CD14-positive monocyte (primary cell): ENCODE data around the gene BFAR. TPM values are rescaled to one million over a fixed set of nuclear protein-coding genes. Genes with fewer than 3 reads are reported as not detected.
"Not testable (repeated sequence)": the region's sequence is repeated elsewhere in the genome, so short reads cannot be mapped to it uniquely, and the experiment has no call there.

ENCODE experiments used
- DNase-seq, 3 donors: peaks; one replicate each; pipeline ENCODE4 v3.0.0-alpha.2; 2011 to 2022
- H2AFZ ChIP-seq: 2 replicates; pipeline ENCODE4 v1.6.0; 2012; ENCODE audit warnings: mild to moderate bottlenecking, low read depth, low read length, inconsistent platforms; ENCODE audit not compliant: insufficient read depth, poor library complexity, severe bottlenecking
- H3K27ac ChIP-seq, 2 donors: 1 replicate in 1 of 2; 2 replicates in 1 of 2; pipeline ENCODE4 v1.5.1; 2012 to 2013; ENCODE audit warnings: low read length in 2 of 2, control low read depth in 1 of 2, inconsistent platforms in 1 of 2, low read depth in 1 of 2, mild to moderate bottlenecking in 1 of 2
- H3K27me3 ChIP-seq, 2 donors: one replicate each; pipeline versions ENCODE4 v1.6.0 to v1.6.1; 2011 to 2013; ENCODE audit warnings: low read length in 2 of 2; ENCODE audit not compliant: control insufficient read depth in 2 of 2, insufficient read depth in 2 of 2
- H3K36me3 ChIP-seq, 2 donors: replicated peaks in 1 of 2; 1 replicate in 1 of 2; 2 replicates in 1 of 2; pipeline versions ENCODE4 v1.5.1 to v1.6.1; 2012 to 2013; ENCODE audit warnings: low read length in 2 of 2, control low read depth in 1 of 2, inconsistent platforms in 1 of 2, mild to moderate bottlenecking in 1 of 2; ENCODE audit not compliant: insufficient read depth in 2 of 2, control insufficient read depth in 1 of 2
- H3K4me1 ChIP-seq, 2 donors: 1 replicate in 1 of 2; 2 replicates in 1 of 2; pipeline versions ENCODE4 v1.5.1 to v1.6.1; 2012 to 2013; ENCODE audit warnings: low read length in 2 of 2, control low read depth in 1 of 2, inconsistent platforms in 1 of 2, mild to moderate bottlenecking in 1 of 2, moderate library complexity in 1 of 2; ENCODE audit not compliant: insufficient read depth in 2 of 2, control insufficient read depth in 1 of 2
- H3K4me2 ChIP-seq: replicated peaks from 2 replicates; pipeline ENCODE3; 2012; ENCODE audit warnings: low read length, moderate library complexity, mild to moderate bottlenecking; ENCODE audit not compliant: poor library complexity, severe bottlenecking; ENCODE audit errors: extremely low read depth
- H3K4me3 ChIP-seq, 3 experiments: fragments of 200-600 bp in 1 of 3; sonication (generic) in 1 of 3; replicated peaks in 1 of 3; 1 replicate in 2 of 3; 2 replicates in 1 of 3; pipeline ENCODE4 v1.5.1; 2011 to 2013; ENCODE audit warnings: low read length in 3 of 3, mild to moderate bottlenecking in 3 of 3, control low read depth in 2 of 3, low read depth in 2 of 3, inconsistent platforms in 1 of 3, moderate library complexity in 1 of 3
- H3K79me2 ChIP-seq: 2 replicates; pipeline ENCODE4 v1.6.0; 2012; ENCODE audit warnings: mild to moderate bottlenecking, control low read depth, inconsistent platforms, low read length, moderate library complexity; ENCODE audit not compliant: insufficient read depth
- H3K9ac ChIP-seq: 2 replicates; pipeline ENCODE4 v1.6.0; 2017; ENCODE audit warnings: low read length, mild to moderate bottlenecking; ENCODE audit not compliant: insufficient read depth, poor library complexity, severe bottlenecking
- H3K9me3 ChIP-seq, 2 donors: replicated peaks in 1 of 2; 1 replicate in 1 of 2; 2 replicates in 1 of 2; pipeline versions ENCODE4 v1.5.1 to v1.6.1; 2012 to 2013; ENCODE audit warnings: low read length in 2 of 2, control low read depth in 1 of 2; ENCODE audit not compliant: control insufficient read depth in 1 of 2, insufficient read depth in 1 of 2
- H4K20me1 ChIP-seq: 2 replicates; pipeline ENCODE4 v1.6.0; 2012; ENCODE audit warnings: mild to moderate bottlenecking, low read length, control low read depth, moderate library complexity; ENCODE audit not compliant: insufficient read depth
- H3K27ac Mint-ChIP-seq, 7 donors: one replicate each; pipeline ENCODE4 v1.8.0; 2020; ENCODE audit warnings: mild to moderate bottlenecking in 7 of 7, mixed read lengths in 7 of 7, moderate library complexity in 6 of 7, inconsistent platforms in 2 of 7
- H3K27me3 Mint-ChIP-seq, 3 donors: one replicate each; pipeline ENCODE4 v1.8.0; 2021 to 2022; ENCODE audit warnings: low read depth in 3 of 3, mild to moderate bottlenecking in 3 of 3, mixed read lengths in 3 of 3, moderate library complexity in 3 of 3, inconsistent platforms in 1 of 3
- H3K36me3 Mint-ChIP-seq, 2 donors: one replicate each; pipeline ENCODE4 v1.8.0; 2020; ENCODE audit warnings: mixed read lengths in 2 of 2, inconsistent platforms in 1 of 2, mild to moderate bottlenecking in 1 of 2
- H3K4me1 Mint-ChIP-seq: one replicate; pipeline ENCODE4 v1.8.0; 2020; ENCODE audit warnings: mild to moderate bottlenecking, mixed read lengths
- H3K4me3 Mint-ChIP-seq, 2 donors: one replicate each; pipeline ENCODE4 v1.8.0; 2020; ENCODE audit warnings: mild to moderate bottlenecking in 2 of 2, mixed read lengths in 2 of 2, moderate library complexity in 1 of 2
- H3K9me3 Mint-ChIP-seq, 7 donors: one replicate each; pipeline ENCODE4 v1.8.0; 2020 to 2022; ENCODE audit warnings: mixed read lengths in 7 of 7, mild to moderate bottlenecking in 6 of 7, moderate library complexity in 6 of 7, inconsistent platforms in 2 of 7
- CTCF ChIP-seq: fragments of 200-600 bp; IDR thresholded peaks from one replicate; pipeline ENCODE4 v1.8.0; 2022; ENCODE audit warnings: antibody characterized with exemption, mild to moderate bottlenecking
- WGBS: methylation state at CpG from one replicate; pipeline ENCODE4 v1.1.5; 2013; ENCODE audit warnings: missing lambda C conversion rate; ENCODE audit not compliant: insufficient coverage; 5-methylcytosine and 5-hydroxymethylcytosine counted together
- intact Hi-C, 2 donors: fragments of 100-400 bp; cut with micrococcal nuclease; formaldehyde crosslinking; loops; one replicate each; pipeline versions ENCODE4 v1.15.0 to v1.15.1; 2023
- polyA plus RNA-seq, 3 donors: library from polyadenylated mRNA; depleted of rRNA in 1 of 3; unstranded in 2 of 3; stranded (reverse) in 1 of 3; fragments of 300-500 nt in 2 of 3; fragments of >200 nt in 1 of 3; fragmentation: Illumina TruSeq in 2 of 3; gene quantifications; 1 replicate in 2 of 3; 2 replicates in 1 of 3; pipeline ENCODE4 v1.2.3, GENCODE V29; 2012 to 2021

Gene BFAR
- polyA plus RNA-seq, 3 donors: 27.5 to 36.0 (median 28.6) TPM

- Mint-ChIP-seq H3K27ac (no peak overlapping the region), H3K4me3 (no peak overlapping the region), H3K27me3 (peaks cover 6 to 14% (median 7%) of the 10 kb centered on the region in 3 donors), H3K9me3 (peaks cover 0 to 5% (median 0%) of the 10 kb centered on the region in 7 donors), H3K36me3 (no peaks in the 10 kb centered on the region), H3K4me1 (no peaks in the 10 kb centered on the region)
- Histone ChIP-seq H3K4me3 (no peak overlapping the region), H3K27ac (no peak overlapping the region), H3K27me3 (no peaks in the 10 kb centered on the region), H2AFZ (no peak overlapping the region), H3K4me1 (no peaks in the 10 kb centered on the region), H4K20me1 (no peaks in the 10 kb centered on the region), H3K36me3 (no peaks in the 10 kb centered on the region), H3K79me2 (no peaks in the 10 kb centered on the region), H3K9ac (no peak overlapping the region), H3K9me3 (no peaks in the 10 kb centered on the region), H3K4me2 (no peak overlapping the region)
- no peak for DNase-seq
- TF ChIP-seq CTCF: no peak
- WGBS: 93% methylated on average over 2 of the region's 4 CpGs
- intact Hi-C loops: no loop called here
Observed at GRCh38 chr16:14681115-14681514, 48.4 kb downstream of the BFAR start.

- no peaks in the 10 kb centered on the region for H4K20me1 ChIP-seq
- no peaks in the 10 kb centered on the region for H3K79me2 ChIP-seq
- no peaks in the 10 kb centered on the region for H3K9me3 ChIP-seq
- H3K4me1 ChIP-seq: no peaks in the 10 kb centered on the region
- H3K4me3 ChIP-seq: no peak overlapping the region
- no peaks in the 10 kb centered on the region for H3K36me3 ChIP-seq
- no peak overlapping the region for H3K4me2 ChIP-seq
- H3K4me1 Mint-ChIP-seq: no peaks in the 10 kb centered on the region
- no peak for DNase-seq
- no peak overlapping the region for H3K9ac ChIP-seq
- H3K4me3 Mint-ChIP-seq: no peak overlapping the region
- H3K27ac ChIP-seq: no peak overlapping the region
- intact Hi-C loops: no loop called here
- H3K9me3 Mint-ChIP-seq: peaks cover 0 to 2% (median 0%) of the 10 kb centered on the region in 7 donors
- H3K36me3 Mint-ChIP-seq: no peaks in the 10 kb centered on the region
- no peak overlapping the region for H3K27ac Mint-ChIP-seq
- TF ChIP-seq CTCF: no peak
- no peaks in the 10 kb centered on the region for H3K27me3 ChIP-seq
- no peak overlapping the region for H2AFZ ChIP-seq
- no CpG with 5 or more reads among the region's 8 CpGs for WGBS
- H3K27me3 Mint-ChIP-seq: peaks cover 8 to 14% (median 8%) of the 10 kb centered on the region in 3 donors
Observed at GRCh38 chr16:14682121-14682520, 49.4 kb downstream of the BFAR start.

- H3K27me3 ChIP-seq: not testable (repeated sequence)
Observed at GRCh38 chr16:14685870-14686793, 53.4 kb downstream of the BFAR start.

More at GRCh38 chr16:14685870-14686793, 53.4 kb downstream of the BFAR start:
- H3K4me1 Mint-ChIP-seq, H3K9me3 Mint-ChIP-seq, H3K27ac Mint-ChIP-seq, H3K36me3 Mint-ChIP-seq, H3K4me1 ChIP-seq, H3K4me3 ChIP-seq, H2AFZ ChIP-seq, H3K36me3 ChIP-seq, H3K27ac ChIP-seq, H3K9me3 ChIP-seq, intact Hi-C loops, DNase-seq, H3K79me2 ChIP-seq, H3K4me3 Mint-ChIP-seq, H4K20me1 ChIP-seq, H3K4me2 ChIP-seq, H3K9ac ChIP-seq: not testable (repeated sequence)
- 85% methylated on average over 9 of the region's 15 CpGs for WGBS
- H3K27me3 Mint-ChIP-seq: peaks cover 8 to 12% (median 8%) of the 10 kb centered on the region in 3 donors
